Large intestine (tissue), 3 donors: ENCODE data around the gene GABRR1. TPM values are rescaled to one million over a fixed set of nuclear protein-coding genes. Genes with fewer than 3 reads are reported as not detected.
A peak's percentile ranks its signal among the peaks of the same experiment; 100 is the strongest.
"Not testable (repeated sequence)": the region's sequence is repeated elsewhere in the genome, so short reads cannot be mapped to it uniquely, and the experiment has no call there.

Experiments
- DNase-seq, 2 donors: peaks; one replicate each; pipeline versions ENCODE4 v3.0.0 to v3.0.0-alpha.2; 2013
- H3K27ac ChIP-seq: one replicate; pipeline ENCODE4 v1.5.1; 2013; ENCODE audit warnings: low read length
- H3K27me3 ChIP-seq: 2 replicates; pipeline ENCODE4 v1.6.1; 2013; ENCODE audit warnings: low read length; ENCODE audit not compliant: control insufficient read depth, insufficient read depth
- H3K36me3 ChIP-seq: 2 replicates; pipeline ENCODE4 v1.6.1; 2013; ENCODE audit warnings: low read length; ENCODE audit not compliant: control insufficient read depth, insufficient read depth
- H3K4me1 ChIP-seq: one replicate; pipeline ENCODE4 v1.6.1; 2013; ENCODE audit warnings: low read length; ENCODE audit not compliant: control insufficient read depth, insufficient read depth
- H3K4me3 ChIP-seq: one replicate; pipeline ENCODE4 v1.5.1; 2013; ENCODE audit warnings: low read length
- H3K9me3 ChIP-seq: one replicate; pipeline ENCODE4 v1.6.1; 2013; ENCODE audit warnings: mild to moderate bottlenecking, low read depth, low read length, moderate library complexity; ENCODE audit not compliant: control insufficient read depth
- WGBS: methylation state at CpG from one replicate; pipeline ENCODE4 v1.1.5; 2013; ENCODE audit warnings: low lambda C conversion rate; ENCODE audit not compliant: insufficient coverage; 5-methylcytosine and 5-hydroxymethylcytosine counted together
- polyA plus RNA-seq: library from polyadenylated mRNA; unstranded; fragments of 120-200 nt; gene quantifications from one replicate; pipeline ENCODE4 v1.2.1, GENCODE V29; 2013

GABRR1 gene
- polyA plus RNA-seq, 1 donor: 0.06 TPM

DNA sequence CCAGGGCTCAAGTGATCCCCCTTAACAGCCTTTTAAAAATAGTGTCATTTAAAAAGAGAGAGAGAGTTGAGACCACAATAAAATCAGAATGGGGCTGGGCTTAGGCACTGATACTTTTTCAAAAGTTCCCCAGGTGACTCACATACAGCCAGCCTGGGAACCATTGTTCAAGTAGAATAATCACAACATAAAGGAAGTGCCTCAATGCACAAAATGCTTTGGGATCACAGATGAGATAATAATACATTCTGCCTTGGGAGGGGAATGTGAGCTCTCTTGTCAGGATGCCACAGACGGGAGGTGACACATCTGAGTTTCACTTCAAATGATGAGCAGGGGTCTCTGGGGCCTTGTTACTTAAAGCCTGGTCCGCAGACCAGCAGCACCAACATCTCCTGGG lies 34.0 kb upstream of the GABRR1 start:
- Histone ChIP-seq H3K4me1 (no peaks in the 10 kb centered on the region), H3K36me3 (no peaks in the 10 kb centered on the region), H3K27me3 (peaks cover 3% of the 10 kb centered on the region), H3K9me3 (no peaks in the 10 kb centered on the region), H3K27ac (no peak overlapping the region), H3K4me3 (no peak overlapping the region)
- DNase-seq: no peak
- WGBS: no CpG with 5 or more reads among the region's 2 CpGs

- Histone ChIP-seq H3K4me3 (no peak overlapping the region), H3K36me3 (no peaks in the 10 kb centered on the region), H3K9me3 (no peaks in the 10 kb centered on the region), H3K27me3 (peaks cover 3% of the 10 kb centered on the region), H3K4me1 (no peaks in the 10 kb centered on the region), H3K27ac (no peak overlapping the region)
- WGBS: no CpG with 5 or more reads among the region's 7 CpGs
- no peak for DNase-seq
These were observed 33.1 kb upstream of the GABRR1 start for GRCh38 chr6:89250239-89250638.

- DNase-seq: no peak
- WGBS: no CpG with 5 or more reads among the region's 5 CpGs
- H3K36me3 ChIP-seq: no peaks in the 10 kb centered on the region
- peaks cover 5% of the 10 kb centered on the region for H3K27me3 ChIP-seq
- H3K27ac ChIP-seq: no peak overlapping the region
- H3K4me3 ChIP-seq: no peak overlapping the region
- no peaks in the 10 kb centered on the region for H3K4me1 ChIP-seq
- no peaks in the 10 kb centered on the region for H3K9me3 ChIP-seq
These were observed 27.3 kb upstream of the GABRR1 start for GRCh38 chr6:89244241-89244985.

DNA sequence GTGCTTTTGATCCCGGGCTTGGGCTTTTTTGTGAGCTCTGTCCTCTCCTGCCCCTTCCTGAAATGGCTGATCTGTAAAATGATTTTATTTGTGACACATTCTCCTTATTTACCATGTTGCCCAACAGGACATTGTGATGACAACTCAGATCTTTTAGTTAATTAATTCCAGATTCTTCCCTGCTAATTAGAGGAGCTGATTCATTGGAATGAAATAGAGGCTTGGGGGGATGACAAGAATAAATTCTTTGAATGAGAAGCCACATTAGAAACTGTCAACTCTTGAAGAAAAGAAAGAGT lies 26.1 kb upstream of the GABRR1 start:
- no peaks in the 10 kb centered on the region for H3K4me1 ChIP-seq
- no peaks in the 10 kb centered on the region for H3K9me3 ChIP-seq
- H3K4me3 ChIP-seq: no peak overlapping the region
- WGBS: no CpG with 5 or more reads among the region's 1 CpG
- no peaks in the 10 kb centered on the region for H3K36me3 ChIP-seq
- H3K27me3 ChIP-seq: peaks cover 5% of the 10 kb centered on the region
- no peak overlapping the region for H3K27ac ChIP-seq
- DNase-seq: no peak

DNA sequence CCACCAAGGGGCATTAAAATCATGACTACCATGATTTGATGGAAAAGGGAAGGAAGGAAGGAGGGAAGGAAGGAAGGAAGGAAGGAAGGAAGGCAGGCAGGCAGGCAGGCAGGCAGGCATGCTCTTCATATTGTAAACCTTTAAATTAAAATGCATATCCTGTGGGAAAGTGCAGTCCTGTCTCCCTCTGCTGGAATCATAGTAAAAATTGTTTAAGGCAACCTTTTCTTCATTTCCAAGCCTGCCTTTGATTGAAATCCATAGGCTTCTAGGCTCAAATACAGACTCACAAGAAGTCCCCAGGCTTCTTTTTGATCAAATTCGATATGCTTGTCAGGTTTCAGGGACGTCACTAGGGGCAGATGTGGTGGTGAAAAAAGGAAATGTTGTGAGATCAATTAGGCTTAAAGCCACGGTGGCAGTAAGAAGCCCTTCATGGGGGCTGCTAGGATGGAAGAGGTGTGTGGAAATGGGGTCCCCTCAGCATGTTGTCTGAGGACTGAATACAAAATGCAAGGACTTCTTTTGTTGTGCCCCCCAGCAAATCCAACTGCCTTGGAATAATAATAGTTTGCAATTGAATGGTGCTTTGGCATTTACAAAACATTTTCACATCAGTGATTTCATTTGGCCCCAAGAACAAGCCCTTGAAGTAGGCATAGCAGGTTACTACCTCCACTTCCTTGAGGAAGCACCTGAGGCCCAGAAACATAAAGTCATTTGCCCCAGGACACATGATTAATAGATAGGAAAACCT lies 25.6 kb upstream of the GABRR1 start:
- peak; percentile 35 to 44 for DNase-seq
- no peak overlapping the region for H3K27ac ChIP-seq
- no CpG with 5 or more reads among the region's 3 CpGs for WGBS

DNA sequence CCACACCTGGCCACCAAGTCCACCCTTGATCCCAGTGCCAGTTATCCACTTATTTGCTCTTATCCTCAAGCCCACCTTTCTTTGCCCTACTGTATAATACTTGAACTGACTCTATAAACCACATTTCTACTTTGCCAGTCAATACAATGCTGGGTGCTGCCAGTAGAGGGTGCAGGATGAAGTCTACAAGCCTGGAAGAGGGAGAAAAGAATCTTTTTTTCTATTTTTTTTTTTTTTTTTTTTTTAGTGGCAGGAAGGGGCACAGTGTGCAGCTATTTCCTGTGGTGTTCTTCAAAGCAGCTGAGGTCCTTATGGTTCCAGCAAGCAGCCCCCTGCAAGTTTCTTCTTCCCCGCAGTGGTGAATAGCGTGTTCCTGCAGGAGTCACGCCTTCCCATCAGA lies 22.2 kb upstream of the GABRR1 start:
- no peak overlapping the region for H3K27ac ChIP-seq
- no peaks in the 10 kb centered on the region for H3K36me3 ChIP-seq
- no CpG with 5 or more reads among the region's 3 CpGs for WGBS
- H3K4me3 ChIP-seq: no peak overlapping the region
- no peak for DNase-seq
- H3K4me1 ChIP-seq: no peaks in the 10 kb centered on the region
- H3K27me3 ChIP-seq: peaks cover 2% of the 10 kb centered on the region
- H3K9me3 ChIP-seq: peaks cover 5% of the 10 kb centered on the region

More for the DNA sequence above, 25.6 kb upstream of the GABRR1 start:
- peaks cover 5% of the 10 kb centered on the region for H3K27me3 ChIP-seq
- H3K4me1 ChIP-seq: no peaks in the 10 kb centered on the region
- no peaks in the 10 kb centered on the region for H3K36me3 ChIP-seq
- H3K4me3 ChIP-seq: no peak overlapping the region
- no peaks in the 10 kb centered on the region for H3K9me3 ChIP-seq

DNA sequence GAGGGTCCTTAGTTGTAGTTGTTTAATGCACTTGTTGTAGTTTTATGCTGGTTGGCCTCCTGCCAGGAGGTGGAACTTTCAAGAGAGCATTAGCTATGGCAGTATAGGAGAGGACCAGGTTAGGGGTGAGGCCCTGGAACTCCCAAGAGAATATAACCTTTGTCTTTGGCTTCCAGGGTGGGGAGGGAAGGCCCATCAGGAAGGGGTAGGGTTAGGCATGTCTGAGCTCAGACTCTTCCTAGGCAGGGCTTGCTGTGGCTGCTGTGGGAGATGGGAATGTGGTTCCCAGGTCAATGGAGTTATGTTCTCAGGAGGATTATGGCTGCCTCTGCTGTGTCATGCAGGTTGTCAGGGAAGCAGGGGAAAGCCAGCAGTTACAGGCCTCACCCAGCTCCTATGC lies 20.0 kb upstream of the GABRR1 start:
- H3K27me3 ChIP-seq: no peaks in the 10 kb centered on the region
- H3K4me1 ChIP-seq: no peaks in the 10 kb centered on the region
- peaks cover 6% of the 10 kb centered on the region for H3K9me3 ChIP-seq
- no peak overlapping the region for H3K27ac ChIP-seq
- no peak for DNase-seq
- H3K36me3 ChIP-seq: no peaks in the 10 kb centered on the region
- no peak overlapping the region for H3K4me3 ChIP-seq

DNA sequence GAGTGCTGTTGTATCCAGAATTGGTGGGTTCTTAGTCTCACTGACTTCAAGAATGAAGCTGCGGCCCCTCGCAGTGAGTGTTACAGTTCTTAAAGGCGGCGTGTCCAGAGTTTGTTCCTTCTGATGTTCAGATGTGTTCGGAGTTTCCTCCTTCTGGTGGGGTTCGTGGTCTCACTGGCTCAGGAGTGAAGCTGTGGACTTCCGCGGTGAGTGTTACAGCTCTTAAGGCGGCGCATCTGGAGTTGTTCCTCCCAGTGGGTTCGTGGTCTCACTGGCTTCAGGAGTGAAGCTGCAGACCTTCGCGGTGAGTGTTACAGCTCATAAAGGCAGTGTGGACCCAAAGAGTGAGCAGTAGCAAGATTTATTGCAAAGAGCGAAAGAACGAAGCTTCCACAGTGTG lies 16.4 kb upstream of the GABRR1 start:
- H3K27me3 ChIP-seq, H3K9me3 ChIP-seq, H3K27ac ChIP-seq, H3K36me3 ChIP-seq, H3K4me1 ChIP-seq, DNase-seq, H3K4me3 ChIP-seq: not testable (repeated sequence)
- WGBS: no CpG with 5 or more reads among the region's 15 CpGs

- Histone ChIP-seq H3K9me3 (no peaks in the 10 kb centered on the region), H3K4me1 (no peaks in the 10 kb centered on the region), H3K4me3 (no peak overlapping the region), H3K36me3 (no peaks in the 10 kb centered on the region), H3K27ac (no peak overlapping the region), H3K27me3 (peaks cover 4% of the 10 kb centered on the region)
- DNase-seq: no peak
- WGBS: 100% methylated on average over 1 of the region's 4 CpGs
These were observed 5.5 kb upstream of the GABRR1 start for GRCh38 chr6:89222712-89223039.

- no peak for DNase-seq
These were observed 5.0 kb upstream of the GABRR1 start for GRCh38 chr6:89221971-89222711.

More at GRCh38 chr6:89221971-89222711, 5.0 kb upstream of the GABRR1 start:
- no peak overlapping the region for H3K4me3 ChIP-seq
- no peaks in the 10 kb centered on the region for H3K9me3 ChIP-seq
- H3K36me3 ChIP-seq: no peaks in the 10 kb centered on the region
- no peak overlapping the region for H3K27ac ChIP-seq
- H3K4me1 ChIP-seq: no peaks in the 10 kb centered on the region
- 52% methylated on average over 3 of the region's 7 CpGs for WGBS
- H3K27me3 ChIP-seq: peaks cover 6% of the 10 kb centered on the region
